Measurements from ENCODE around the gene EIF1AD. TPM values are rescaled to one million over a fixed set of nuclear protein-coding genes. Genes with fewer than 3 reads are reported as not detected.
A peak's percentile ranks its signal among the peaks of the same experiment; 100 is the strongest.

EIF1AD gene
- total and polyA plus RNA-seq, 9 of the 15 experiments (the other 6 are each of a cell fraction or from before 2014, with no cell fraction given) = 50.1 to 98.8 (median 58.7) TPM

DNA sequence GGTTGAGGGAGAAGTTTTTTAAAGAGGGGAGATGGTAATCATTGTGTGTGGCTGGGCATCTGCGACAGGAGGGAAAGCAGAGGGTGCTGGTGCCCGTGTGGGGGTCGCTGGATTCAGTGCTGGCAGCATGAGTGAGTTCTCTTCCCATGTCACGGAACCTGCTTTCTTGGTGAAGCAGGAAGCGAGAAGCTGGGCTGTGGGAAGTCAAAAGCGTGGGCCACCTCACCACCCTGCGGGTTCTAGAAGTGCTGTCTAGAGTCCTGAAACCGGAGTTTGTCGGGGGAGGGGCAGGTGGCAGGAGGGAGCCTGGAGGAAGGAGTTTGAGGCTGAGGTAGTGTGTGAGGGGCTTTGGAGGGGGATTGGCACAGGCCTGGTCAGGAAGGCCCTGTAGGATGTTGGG, 26.2 kb downstream of the EIF1AD start:
- peaks cover 0 to 16% of the 10 kb centered on the region in 2 experiments; a peak in 2 of 5 replicates for H3K4me1 ChIP-seq (replicated peaks in 1 of 2; ENCODE audit: control insufficient read depth in 2 of 2, insufficient read depth in 2 of 2, low read length in 2 of 2)
- intact Hi-C loops (cut with micrococcal nuclease) = no loop called here
- no peaks in the 10 kb centered on the region for H3K9me3 ChIP-seq (replicated peaks; ENCODE audit: control insufficient read depth, insufficient read depth, low read depth, low read length)
- peaks cover 59% of the 10 kb centered on the region for H3K36me3 ChIP-seq (ENCODE audit: control insufficient read depth, insufficient read depth, low read length)
- FAIRE-seq (no peak), DNase-seq (ENCODE audit: extremely low read depth in 1 of 4, low spot score in 3 of 4) (no peak), ATAC-seq (no peak)
- in situ Hi-C loops (cut with MboI) = no loop called here
- no peak for TF ChIP-seq RAD21 (CRISPR knock-in tag; conservative IDR thresholded peaks at IDR 0.05 in 1 of 2, IDR thresholded peaks at IDR 0.05 in 1 of 2)
- no peak for TF ChIP-seq ZNF140 (CRISPR knock-in tag; IDR thresholded peaks at IDR 0.05)
- TF ChIP-seq MYNN (IDR thresholded peaks at IDR 0.05) = no peak
- no peak for TF ChIP-seq MYNN (CRISPR knock-in tag; IDR thresholded peaks at IDR 0.05)
- no peak for TF ChIP-seq POLR2A (conservative IDR thresholded peaks at IDR 0.05)
- no peak for TF ChIP-seq HIVEP1 (CRISPR knock-in tag; IDR thresholded peaks at IDR 0.05)
- TF ChIP-seq, protein P1, sequence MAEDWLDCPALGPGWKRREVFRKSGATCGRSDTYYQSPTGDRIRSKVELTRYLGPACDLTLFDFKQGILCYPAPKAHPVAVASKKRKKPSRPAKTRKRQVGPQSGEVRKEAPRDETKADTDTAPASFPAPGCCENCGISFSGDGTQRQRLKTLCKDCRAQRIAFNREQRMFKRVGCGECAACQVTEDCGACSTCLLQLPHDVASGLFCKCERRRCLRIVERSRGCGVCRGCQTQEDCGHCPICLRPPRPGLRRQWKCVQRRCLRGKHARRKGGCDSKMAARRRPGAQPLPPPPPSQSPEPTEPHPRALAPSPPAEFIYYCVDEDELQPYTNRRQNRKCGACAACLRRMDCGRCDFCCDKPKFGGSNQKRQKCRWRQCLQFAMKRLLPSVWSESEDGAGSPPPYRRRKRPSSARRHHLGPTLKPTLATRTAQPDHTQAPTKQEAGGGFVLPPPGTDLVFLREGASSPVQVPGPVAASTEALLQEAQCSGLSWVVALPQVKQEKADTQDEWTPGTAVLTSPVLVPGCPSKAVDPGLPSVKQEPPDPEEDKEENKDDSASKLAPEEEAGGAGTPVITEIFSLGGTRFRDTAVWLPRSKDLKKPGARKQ (CRISPR knock-in tag; IDR thresholded peaks at IDR 0.05) = no peak
- TF ChIP-seq TSC22D4 (tag; IDR thresholded peaks at IDR 0.05) = no peak
- TF ChIP-seq, protein P2, sequence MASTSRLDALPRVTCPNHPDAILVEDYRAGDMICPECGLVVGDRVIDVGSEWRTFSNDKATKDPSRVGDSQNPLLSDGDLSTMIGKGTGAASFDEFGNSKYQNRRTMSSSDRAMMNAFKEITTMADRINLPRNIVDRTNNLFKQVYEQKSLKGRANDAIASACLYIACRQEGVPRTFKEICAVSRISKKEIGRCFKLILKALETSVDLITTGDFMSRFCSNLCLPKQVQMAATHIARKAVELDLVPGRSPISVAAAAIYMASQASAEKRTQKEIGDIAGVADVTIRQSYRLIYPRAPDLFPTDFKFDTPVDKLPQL (IDR thresholded peaks at IDR 0.05; ENCODE audit: extremely low read depth, insufficient read length) = no peak
- TF ChIP-seq, protein P3, sequence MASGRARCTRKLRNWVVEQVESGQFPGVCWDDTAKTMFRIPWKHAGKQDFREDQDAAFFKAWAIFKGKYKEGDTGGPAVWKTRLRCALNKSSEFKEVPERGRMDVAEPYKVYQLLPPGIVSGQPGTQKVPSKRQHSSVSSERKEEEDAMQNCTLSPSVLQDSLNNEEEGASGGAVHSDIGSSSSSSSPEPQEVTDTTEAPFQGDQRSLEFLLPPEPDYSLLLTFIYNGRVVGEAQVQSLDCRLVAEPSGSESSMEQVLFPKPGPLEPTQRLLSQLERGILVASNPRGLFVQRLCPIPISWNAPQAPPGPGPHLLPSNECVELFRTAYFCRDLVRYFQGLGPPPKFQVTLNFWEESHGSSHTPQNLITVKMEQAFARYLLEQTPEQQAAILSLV (tag; IDR thresholded peaks at IDR 0.05) = no peak
- no peak for TF ChIP-seq SRSF3 (IDR thresholded peaks at IDR 0.05; ENCODE audit: insufficient read depth, low read length)
- no peaks in the 10 kb centered on the region for H4K20me1 ChIP-seq (replicated peaks; ENCODE audit: control insufficient read depth, insufficient read depth, low read length)
- ChIA-PET POLR2A (interaction anchor here (0.6 to 1.8 kb wide), 2 partner anchors 46 to 84 kb away, joined by 5 to 9 read pairs; no protein-coding TSS in a partner anchor), CTCF (ENCODE audit: low intra/inter-chr PET ratio) (interaction anchor here (0.7 kb wide), 1 partner anchor 30 kb away, joined by 3 read pairs; the partner anchor contains the start of gene TSGA10IP)
- no peak overlapping the region for H3K4me2 ChIP-seq (ENCODE audit: insufficient read depth, low read length)
- no peak overlapping the region for H2AFZ ChIP-seq (ENCODE audit: low read depth, low read length)
- H3K27ac ChIP-seq (ENCODE audit: extremely low read depth, low read depth, low read length) = no peak overlapping the region
- H3K27me3 ChIP-seq (ENCODE audit: control insufficient read depth in 2 of 2, insufficient read depth in 2 of 2, low read length in 2 of 2) = no peaks in the 10 kb centered on the region
- BruUV-seq (replicated peaks) = no TSS peak
- H3K9ac ChIP-seq (ENCODE audit: insufficient read depth in 1 of 2, low read depth in 2 of 2, low read length in 2 of 2) = peak overlapping the region in 1 of 2 experiments; percentile 69; a peak in 1 of 4 replicates
- H3K4me3 ChIP-seq = no peak overlapping the region
- 93% methylated on average over 9 of the region's 9 CpGs for WGBS (ENCODE audit: insufficient coverage, low coverage, missing lambda C conversion rate)
- no peaks in the 10 kb centered on the region for H3K9me1 ChIP-seq (ENCODE audit: control insufficient read depth, insufficient read depth, low read length)
- H3K79me2 ChIP-seq (ENCODE audit: control insufficient read depth, insufficient read depth, low read length) = no peaks in the 10 kb centered on the region

All from K562 (cell line).